HepG2 (cell line): Measurements from ENCODE around the gene ASH1L. TPM values are rescaled to one million over a fixed set of nuclear protein-coding genes. Genes with fewer than 3 reads are reported as not detected.

ENCODE experiments used
- AGO1 ChIP-seq: fragments of 200-400 bp; formaldehyde crosslinking; IDR thresholded peaks from 2 replicates; pipeline ENCODE4 v1.6.1; 2017; ENCODE audit warnings: mild to moderate bottlenecking, low read depth, low read length, moderate library complexity; ENCODE audit not compliant: poor library complexity, severe bottlenecking
- EEA1 ChIP-seq: sonication (generic); formaldehyde crosslinking; IDR thresholded peaks from 2 replicates; pipeline ENCODE4 v1.5.1; 2020; ENCODE audit warnings: mild to moderate bottlenecking, missing genetic modification reagents, borderline replicate concordance
- GMEB1 ChIP-seq: sonication (generic); formaldehyde crosslinking; IDR thresholded peaks from 2 replicates; pipeline ENCODE4 v1.5.1; 2020; ENCODE audit warnings: missing genetic modification reagents, mild to moderate bottlenecking, borderline replicate concordance
- HIVEP1 ChIP-seq: sonication (generic); formaldehyde crosslinking; IDR thresholded peaks from 2 replicates; pipeline ENCODE4 v1.4.0; 2020; ENCODE audit warnings: mild to moderate bottlenecking, missing genetic modification reagents
- IKZF1 ChIP-seq: fragments of 450-650 bp; IDR thresholded peaks from 2 replicates; pipeline ENCODE4 v1.7.1; 2016
- IRF9 ChIP-seq: sonication (generic); formaldehyde crosslinking; IDR thresholded peaks from 2 replicates; pipeline ENCODE4 v1.8.0; 2022; ENCODE audit warnings: missing genetic modification reagents, mild to moderate bottlenecking, borderline replicate concordance
- MAFF ChIP-seq: IDR thresholded peaks from 2 replicates; pipeline ENCODE4 v1.6.1; 2011; ENCODE audit warnings: low read depth, low read length, improper control_type of control experiment
- MEIS1 ChIP-seq: sonication (generic); formaldehyde crosslinking; IDR thresholded peaks from 2 replicates; pipeline ENCODE4 v1.9.0; 2021; ENCODE audit warnings: mild to moderate bottlenecking, missing genetic modification reagents, moderate library complexity, borderline replicate concordance
- NFYB ChIP-seq: sonication (generic); formaldehyde crosslinking; IDR thresholded peaks from 2 replicates; pipeline ENCODE4 v1.4.0; 2020; ENCODE audit warnings: missing genetic modification reagents
- PHF8 ChIP-seq: sonication (generic); formaldehyde crosslinking; IDR thresholded peaks from 2 replicates; pipeline ENCODE4 v1.5.0; 2020; ENCODE audit warnings: missing genetic modification reagents
- POGZ ChIP-seq: sonication (generic); formaldehyde crosslinking; IDR thresholded peaks from 2 replicates; pipeline ENCODE4 v1.4.0; 2020; ENCODE audit warnings: mild to moderate bottlenecking, missing genetic modification reagents
- SRSF1 ChIP-seq: fragments of 200-400 bp; formaldehyde crosslinking; optimal IDR thresholded peaks from 2 replicates; pipeline ENCODE3; 2017; ENCODE audit warnings: mild to moderate bottlenecking, low read depth, low read length, moderate library complexity
- TGIF2 ChIP-seq: IDR thresholded peaks from 2 replicates; pipeline ENCODE4 v1.6.1; 2016; ENCODE audit warnings: control low read depth, missing compliant biosample characterization
- ZBTB38 ChIP-seq: sonication (generic); formaldehyde crosslinking; IDR thresholded peaks from 2 replicates; pipeline ENCODE4 v1.5.1; 2020; ENCODE audit warnings: mild to moderate bottlenecking, missing genetic modification reagents
- ZNF18 ChIP-seq: sonication (generic); formaldehyde crosslinking; IDR thresholded peaks from 2 replicates; pipeline ENCODE4 v1.8.0; 2022; ENCODE audit warnings: mild to moderate bottlenecking, missing genetic modification reagents; ENCODE audit not compliant: insufficient replicate concordance
- ZNF335 ChIP-seq: sonication (generic); formaldehyde crosslinking; IDR thresholded peaks from 2 replicates; pipeline ENCODE4 v1.4.0; 2020; ENCODE audit warnings: missing genetic modification reagents
- ZNF44 ChIP-seq: sonication (generic); formaldehyde crosslinking; IDR thresholded peaks from 2 replicates; pipeline ENCODE4 v1.5.1; 2020; ENCODE audit warnings: mild to moderate bottlenecking, missing genetic modification reagents
- ZNF563 ChIP-seq: sonication (generic); formaldehyde crosslinking; IDR thresholded peaks from 2 replicates; pipeline ENCODE4 v1.8.0; 2022; ENCODE audit warnings: mild to moderate bottlenecking, moderate library complexity, missing genetic modification reagents
- ZNF597 ChIP-seq: sonication (generic); formaldehyde crosslinking; IDR thresholded peaks from 2 replicates; pipeline ENCODE4 v1.5.0; 2020; ENCODE audit warnings: missing genetic modification reagents
- ZNF761 ChIP-seq: sonication (generic); formaldehyde crosslinking; conservative IDR thresholded peaks from 2 replicates; pipeline ENCODE4 v1.4.0; 2020; ENCODE audit warnings: mild to moderate bottlenecking, missing genetic modification reagents
- ZNF768 ChIP-seq: sonication (generic); formaldehyde crosslinking; IDR thresholded peaks from 2 replicates; pipeline ENCODE4 v1.4.0; 2020; ENCODE audit warnings: missing genetic modification reagents
- ZNF790 ChIP-seq: sonication (generic); formaldehyde crosslinking; IDR thresholded peaks from 2 replicates; pipeline ENCODE4 v1.8.0; 2022; ENCODE audit warnings: missing genetic modification reagents, mild to moderate bottlenecking, borderline replicate concordance
- ZSCAN9 ChIP-seq: IDR thresholded peaks from 2 replicates; pipeline ENCODE4 v1.6.1; 2016; ENCODE audit warnings: borderline replicate concordance
- polyA plus RNA-seq, 8 experiments: library from polyadenylated mRNA; depleted of rRNA in 3 of 8; stranded (reverse) in 7 of 8; unstranded in 1 of 8; fragments of >200 nt; fragmentation: Illumina TruSeq in 4 of 8; extraction: Trizol in 4 of 8; gene quantifications; 2 replicates each; pipeline versions ENCODE4 v1.2.1 to v1.2.3, GENCODE V29; 2011 to 2016; ENCODE audit warnings: low read depth in 4 of 8, missing spikeins in 1 of 8, mixed read lengths in 1 of 8; ENCODE audit not compliant: insufficient read depth in 1 of 8
- total RNA-seq, 5 experiments: library from RNA; depleted of rRNA; stranded (reverse); fragments of >200 nt; fragmentation: Illumina TruSeq; extraction: Trizol; gene quantifications; 2 replicates each; pipeline ENCODE4 v1.2.3, GENCODE V29; 2016; ENCODE audit warnings: low read depth in 1 of 5
- TF ChIP-seq, protein P1 (sequence below): sonication (generic); formaldehyde crosslinking; IDR thresholded peaks from 2 replicates; pipeline ENCODE4 v1.4.0; 2020; ENCODE audit warnings: missing genetic modification reagents, mild to moderate bottlenecking, borderline replicate concordance

The ASH1L gene
- total and polyA plus RNA-seq, 2 of the 13 experiments (the other 11 are each of a cell fraction or from before 2014, with no cell fraction given) = 10.2 to 15.3 TPM

GRCh38 chr1:155324037-155324716 lies 238.4 kb downstream of the ASH1L start (continued):
- TF ChIP-seq ZNF44 (no peak), EEA1 (no peak), IRF9 (CRISPR knock-in tag) (peak; percentile 41), PHF8 (CRISPR knock-in tag) (peak; percentile 83), POGZ (CRISPR knock-in tag) (peak; percentile 72), ZNF768 (CRISPR knock-in tag) (no peak), MEIS1 (CRISPR knock-in tag) (no peak), MAFF (no peak), ZSCAN9 (peak; percentile 35), IKZF1 (no peak), ZNF761 (CRISPR knock-in tag) (no peak), ZNF597 (CRISPR knock-in tag) (no peak), AGO1 (peak; percentile 46), ZNF563 (CRISPR knock-in tag) (peak; percentile 36; the same call in 1 of the 2 replicates), ZBTB38 (CRISPR knock-in tag) (no peak), SRSF1 (no peak), ZNF335 (CRISPR knock-in tag) (0 out of 2 replicates have a peak, but pooled peaks have one; percentile 22), ZNF18 (peak; percentile 37), HIVEP1 (CRISPR knock-in tag) (peak; percentile 88), TGIF2 (CRISPR knock-in tag) (peak; percentile 85; the same call in 1 of the 2 replicates), NFYB (CRISPR knock-in tag) (peak; percentile 87), GMEB1 (CRISPR knock-in tag) (peak; percentile 4; the same call in 1 of the 2 replicates), ZNF790 (CRISPR knock-in tag) (no peak)
- TF ChIP-seq, protein P1, sequence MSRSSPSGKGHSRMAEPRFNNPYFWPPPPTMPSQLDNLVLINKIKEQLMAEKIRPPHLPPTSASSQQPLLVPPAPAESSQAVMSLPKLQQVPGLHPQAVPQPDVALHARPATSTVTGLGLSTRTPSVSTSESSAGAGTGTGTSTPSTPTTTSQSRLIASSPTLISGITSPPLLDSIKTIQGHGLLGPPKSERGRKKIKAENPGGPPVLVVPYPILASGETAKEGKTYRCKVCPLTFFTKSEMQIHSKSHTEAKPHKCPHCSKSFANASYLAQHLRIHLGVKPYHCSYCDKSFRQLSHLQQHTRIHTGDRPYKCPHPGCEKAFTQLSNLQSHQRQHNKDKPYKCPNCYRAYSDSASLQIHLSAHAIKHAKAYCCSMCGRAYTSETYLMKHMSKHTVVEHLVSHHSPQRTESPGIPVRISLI (CRISPR knock-in tag) = 0 out of 2 replicates have a peak, but pooled peaks have one; percentile 10
